Breast epithelium (tissue), 3 donors: ENCODE measurements around the gene LIMCH1.

ENCODE experiments used
- CTCF ChIP-seq, 3 donors: fragments of 450-650 bp; IDR thresholded peaks; one replicate each; pipeline ENCODE4 v1.5.1; 2016 to 2017; ENCODE audit warnings: antibody characterized with exemption in 3 of 3, mild to moderate bottlenecking in 3 of 3, moderate library complexity in 3 of 3
- POLR2A ChIP-seq: fragments of 450-650 bp; IDR thresholded peaks from one replicate; pipeline ENCODE4 v1.6.1; 2016; ENCODE audit warnings: antibody characterized with exemption, mild to moderate bottlenecking, moderate library complexity
- POLR2AphosphoS5 ChIP-seq, 3 donors: sonication (generic); formaldehyde crosslinking; IDR thresholded peaks; one replicate each; pipeline ENCODE4 v1.6.1; 2017; ENCODE audit warnings: antibody characterized with exemption in 3 of 3

- TF ChIP-seq POLR2AphosphoS5 (IDR thresholded peaks at IDR 0.05) (no peak), CTCF (IDR thresholded peaks at IDR 0.05) (no peak), POLR2A (no peak)
These were observed 93.6 kb downstream of the LIMCH1 start for GRCh38 chr4:41631523-41631922.
